HepG2 (cell line): ENCODE results near the gene RAET1L. TPM values are rescaled to one million over a fixed set of nuclear protein-coding genes. Genes with fewer than 3 reads are reported as not detected.

Experiments
- ATAC-seq: fragments of 200-7000 bp; cut with Tn5 transposase; 3 replicates; pipeline ENCODE4 v1.9.1; 2020; ENCODE audit warnings: mild to moderate bottlenecking, moderate library complexity
- BruUV-seq: library from RNA; stranded (reverse); fragments of 400-500 nt; replicated peaks from 2 replicates; lab custom pipeline; 2021; lab: Mats Ljungman, UMichigan
- CTCF ChIA-PET: fragments of 300-600 bp; formaldehyde crosslinking; extraction: SDS; loops from one replicate; lab custom pipeline; 2021; ENCODE audit warnings: low total read pairs, inconsistent platforms, low intra/inter-chr PET ratio; lab: Yijun Ruan, JAX
- POLR2A ChIA-PET: fragments of 350-600 bp; sonication (Branson Sonifier 250); formaldehyde crosslinking; loops from one replicate; lab custom pipeline; 2020; ENCODE audit warnings: antibody characterized with exemption, inconsistent platforms; lab: Yijun Ruan, JAX
- DNase-seq: peaks from one replicate; pipeline ENCODE4 v3.0.0-alpha.2; 2015; ENCODE audit warnings: low spot score
- FAIRE-seq: peaks from 3 replicates; lab custom pipeline; 2011; peaks lifted over from hg19 to GRCh38; lab: Jason Lieb, UNC
- H2AFZ ChIP-seq: one replicate; pipeline ENCODE4 v1.6.1; 2011; ENCODE audit warnings: low read length, inconsistent platforms
- H3K27ac ChIP-seq: fragments of 300-600 bp; 3 replicates; pipeline ENCODE4 v1.8.0; 2011; ENCODE audit warnings: mixed run types, mild to moderate bottlenecking, mixed read lengths, low read length, inconsistent platforms; ENCODE audit not compliant: insufficient read depth; ENCODE audit errors: extremely low read length
- H3K27me3 ChIP-seq, 2 experiments: fragments of 200-600 bp in 1 of 2; 2 replicates in 1 of 2; 3 replicates in 1 of 2; pipeline versions ENCODE4 v1.6.0 to v1.8.0; 2011; ENCODE audit warnings: low read length in 2 of 2, mild to moderate bottlenecking in 2 of 2, moderate library complexity in 2 of 2, inconsistent platforms in 1 of 2; ENCODE audit not compliant: insufficient read depth in 2 of 2, control insufficient read depth in 1 of 2
- H3K36me3 ChIP-seq, 2 experiments: fragments of 200-600 bp in 1 of 2; replicated peaks in 1 of 2; 2 replicates in 1 of 2; 3 replicates in 1 of 2; pipeline versions ENCODE4 v1.5.1 to v1.8.0; 2011; ENCODE audit warnings: low read length in 2 of 2, inconsistent platforms in 1 of 2; ENCODE audit not compliant: insufficient read depth in 2 of 2, control insufficient read depth in 1 of 2
- H3K4me1 ChIP-seq: 2 replicates; pipeline ENCODE4 v1.5.1; 2012; ENCODE audit warnings: low read length, inconsistent platforms; ENCODE audit not compliant: insufficient read depth
- H3K4me2 ChIP-seq: 2 replicates; pipeline ENCODE4 v1.6.0; 2011; ENCODE audit warnings: low read depth, low read length, inconsistent platforms
- H3K4me3 ChIP-seq, 3 experiments: fragments of 200-600 bp in 1 of 3; sonication (generic), shearing (Covaris generic) in 1 of 3; replicated peaks in 1 of 3; 2 replicates each; pipeline ENCODE4 v1.5.1; 2011 to 2016; ENCODE audit warnings: low read length in 3 of 3, inconsistent platforms in 2 of 3, low read depth in 2 of 3, mild to moderate bottlenecking in 2 of 3, control low read depth in 1 of 3, mixed read lengths in 1 of 3; ENCODE audit not compliant: insufficient read depth in 1 of 3
- H3K79me2 ChIP-seq: one replicate; pipeline ENCODE4 v1.6.1; 2011; ENCODE audit warnings: low read length, inconsistent platforms; ENCODE audit not compliant: insufficient read depth
- H3K9ac ChIP-seq: 2 replicates; pipeline ENCODE4 v1.6.0; 2011; ENCODE audit warnings: mild to moderate bottlenecking, low read depth, low read length, inconsistent platforms; ENCODE audit not compliant: insufficient read depth
- H3K9me3 ChIP-seq: 2 replicates; pipeline ENCODE4 v1.5.1; 2012; ENCODE audit warnings: mild to moderate bottlenecking, low read length
- H4K20me1 ChIP-seq: 2 replicates; pipeline ENCODE4 v1.6.0; 2011; ENCODE audit warnings: inconsistent platforms, mild to moderate bottlenecking, low read length, moderate library complexity; ENCODE audit not compliant: insufficient read depth
- ATAD3A ChIP-seq: sonication (generic); formaldehyde crosslinking; IDR thresholded peaks from 2 replicates; pipeline ENCODE4 v1.4.0; 2020; ENCODE audit warnings: missing genetic modification reagents
- CBFB ChIP-seq: sonication (generic); formaldehyde crosslinking; IDR thresholded peaks from 2 replicates; pipeline ENCODE4 v1.4.0; 2020; ENCODE audit warnings: missing genetic modification reagents
- HIVEP1 ChIP-seq: sonication (generic); formaldehyde crosslinking; IDR thresholded peaks from 2 replicates; pipeline ENCODE4 v1.4.0; 2020; ENCODE audit warnings: mild to moderate bottlenecking, missing genetic modification reagents
- HOXA3 ChIP-seq: sonication (generic); formaldehyde crosslinking; IDR thresholded peaks from 2 replicates; pipeline ENCODE4 v1.5.0; 2020; ENCODE audit warnings: missing genetic modification reagents
- HOXA5 ChIP-seq: sonication (generic); formaldehyde crosslinking; IDR thresholded peaks from 2 replicates; pipeline ENCODE4 v1.4.0; 2020; ENCODE audit warnings: missing genetic modification reagents
- MYNN ChIP-seq: sonication (generic); formaldehyde crosslinking; IDR thresholded peaks from 2 replicates; pipeline ENCODE4 v1.4.0; 2020; ENCODE audit warnings: mild to moderate bottlenecking, low read depth, missing genetic modification reagents
- ZBTB8A ChIP-seq: sonication (generic); formaldehyde crosslinking; IDR thresholded peaks from 2 replicates; pipeline ENCODE4 v1.4.0; 2020; ENCODE audit warnings: mild to moderate bottlenecking, low read depth, missing genetic modification reagents, borderline replicate concordance
- ZC3H13 ChIP-seq: sonication (generic); formaldehyde crosslinking; IDR thresholded peaks from 2 replicates; pipeline ENCODE4 v1.8.1; 2023; ENCODE audit warnings: mild to moderate bottlenecking, missing genetic modification reagents, moderate library complexity
- ZNF432 ChIP-seq: sonication (generic); formaldehyde crosslinking; IDR thresholded peaks from 2 replicates; pipeline ENCODE4 v1.5.0; 2020; ENCODE audit warnings: missing genetic modification reagents, mild to moderate bottlenecking, borderline replicate concordance
- ZNF564 ChIP-seq: sonication (generic); formaldehyde crosslinking; IDR thresholded peaks from 2 replicates; pipeline ENCODE4 v1.8.1; 2023; ENCODE audit warnings: mild to moderate bottlenecking, missing genetic modification reagents
- WGBS: methylation state at CpG from one replicate; pipeline ENCODE4 v1.1.6; 2017; ENCODE audit warnings: low lambda C conversion rate; 5-methylcytosine and 5-hydroxymethylcytosine counted together
- in situ Hi-C: cut with HindIII; loops from 2 replicates; pipeline ENCODE4 v1.10.0; 2017; ENCODE audit warnings: low pct_unique_long_range_greater_than_20kb; ENCODE audit not compliant: extremely low pct_ligation_motif_present
- intact Hi-C: fragments of 100-400 bp; cut with micrococcal nuclease; formaldehyde crosslinking; loops from one replicate; pipeline ENCODE4 v1.10.0; 2022; ENCODE audit not compliant: unreplicated experiment
- polyA plus RNA-seq, 8 experiments: library from polyadenylated mRNA; depleted of rRNA in 3 of 8; stranded (reverse) in 7 of 8; unstranded in 1 of 8; fragments of >200 nt; fragmentation: Illumina TruSeq in 4 of 8; extraction: Trizol in 4 of 8; gene quantifications; 2 replicates each; pipeline versions ENCODE4 v1.2.1 to v1.2.3, GENCODE V29; 2011 to 2016; ENCODE audit warnings: low read depth in 4 of 8, missing spikeins in 1 of 8, mixed read lengths in 1 of 8; ENCODE audit not compliant: insufficient read depth in 1 of 8
- total RNA-seq, 5 experiments: library from RNA; depleted of rRNA; stranded (reverse); fragments of >200 nt; fragmentation: Illumina TruSeq; extraction: Trizol; gene quantifications; 2 replicates each; pipeline ENCODE4 v1.2.3, GENCODE V29; 2016; ENCODE audit warnings: low read depth in 1 of 5
- TF ChIP-seq, protein P1 (sequence below): sonication (generic); formaldehyde crosslinking; IDR thresholded peaks from 2 replicates; pipeline ENCODE4 v1.5.0; 2020; ENCODE audit warnings: missing genetic modification reagents
- TF ChIP-seq, protein P2 (sequence below): IDR thresholded peaks from 2 replicates; pipeline ENCODE4 v1.6.1; 2016; ENCODE audit warnings: low read depth, missing genetic modification reagents, missing compliant biosample characterization

RAET1L gene
- total and polyA plus RNA-seq, 2 of the 13 experiments (the other 11 are each of a cell fraction or from before 2014, with no cell fraction given), result not detected

DNA sequence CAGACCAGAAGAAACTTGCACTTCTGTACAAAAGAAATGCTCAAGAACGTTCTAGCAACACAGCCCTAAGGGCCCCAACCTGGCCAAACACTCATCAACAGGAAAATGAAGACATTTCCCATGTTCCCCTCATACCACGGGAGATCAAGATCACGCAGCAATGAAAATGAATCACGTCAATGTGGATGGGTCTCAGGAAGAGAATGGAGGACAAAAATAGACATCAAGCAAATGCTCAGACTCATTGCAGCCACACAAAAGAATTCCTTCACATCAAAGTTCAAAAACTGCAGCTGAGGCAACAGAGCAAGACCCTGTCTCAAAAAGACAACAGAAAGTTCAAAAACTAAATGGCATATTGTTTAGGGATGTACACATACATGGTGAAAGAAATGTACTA, 25.5 kb upstream of the RAET1L start:
- WGBS, result 5% methylated on average over 4 of the region's 4 CpGs
- CTCF ChIA-PET, result no interaction called here

More for the DNA sequence above, 25.5 kb upstream of the RAET1L start:
- ATAC-seq, result no peak
- Histone ChIP-seq H3K79me2 (no peaks in the 10 kb centered on the region), H3K9ac (no peak overlapping the region), H3K27ac (no peak overlapping the region), H4K20me1 (no peaks in the 10 kb centered on the region), H3K9me3 (no peaks in the 10 kb centered on the region)
- TF ChIP-seq CBFB (CRISPR knock-in tag) (no peak), ZNF432 (CRISPR knock-in tag) (no peak), HIVEP1 (CRISPR knock-in tag) (no peak), MYNN (CRISPR knock-in tag) (no peak), HOXA5 (no peak), HOXA3 (CRISPR knock-in tag) (no peak), ZC3H13 (CRISPR knock-in tag) (no peak), ZBTB8A (CRISPR knock-in tag) (no peak), ZNF564 (no peak), ATAD3A (CRISPR knock-in tag) (no peak)
- TF ChIP-seq, protein P1, sequence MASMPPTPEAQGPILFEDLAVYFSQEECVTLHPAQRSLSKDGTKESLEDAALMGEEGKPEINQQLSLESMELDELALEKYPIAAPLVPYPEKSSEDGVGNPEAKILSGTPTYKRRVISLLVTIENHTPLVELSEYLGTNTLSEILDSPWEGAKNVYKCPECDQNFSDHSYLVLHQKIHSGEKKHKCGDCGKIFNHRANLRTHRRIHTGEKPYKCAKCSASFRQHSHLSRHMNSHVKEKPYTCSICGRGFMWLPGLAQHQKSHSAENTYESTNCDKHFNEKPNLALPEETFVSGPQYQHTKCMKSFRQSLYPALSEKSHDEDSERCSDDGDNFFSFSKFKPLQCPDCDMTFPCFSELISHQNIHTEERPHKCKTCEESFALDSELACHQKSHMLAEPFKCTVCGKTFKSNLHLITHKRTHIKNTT, result no peak
- TF ChIP-seq, protein P2, sequence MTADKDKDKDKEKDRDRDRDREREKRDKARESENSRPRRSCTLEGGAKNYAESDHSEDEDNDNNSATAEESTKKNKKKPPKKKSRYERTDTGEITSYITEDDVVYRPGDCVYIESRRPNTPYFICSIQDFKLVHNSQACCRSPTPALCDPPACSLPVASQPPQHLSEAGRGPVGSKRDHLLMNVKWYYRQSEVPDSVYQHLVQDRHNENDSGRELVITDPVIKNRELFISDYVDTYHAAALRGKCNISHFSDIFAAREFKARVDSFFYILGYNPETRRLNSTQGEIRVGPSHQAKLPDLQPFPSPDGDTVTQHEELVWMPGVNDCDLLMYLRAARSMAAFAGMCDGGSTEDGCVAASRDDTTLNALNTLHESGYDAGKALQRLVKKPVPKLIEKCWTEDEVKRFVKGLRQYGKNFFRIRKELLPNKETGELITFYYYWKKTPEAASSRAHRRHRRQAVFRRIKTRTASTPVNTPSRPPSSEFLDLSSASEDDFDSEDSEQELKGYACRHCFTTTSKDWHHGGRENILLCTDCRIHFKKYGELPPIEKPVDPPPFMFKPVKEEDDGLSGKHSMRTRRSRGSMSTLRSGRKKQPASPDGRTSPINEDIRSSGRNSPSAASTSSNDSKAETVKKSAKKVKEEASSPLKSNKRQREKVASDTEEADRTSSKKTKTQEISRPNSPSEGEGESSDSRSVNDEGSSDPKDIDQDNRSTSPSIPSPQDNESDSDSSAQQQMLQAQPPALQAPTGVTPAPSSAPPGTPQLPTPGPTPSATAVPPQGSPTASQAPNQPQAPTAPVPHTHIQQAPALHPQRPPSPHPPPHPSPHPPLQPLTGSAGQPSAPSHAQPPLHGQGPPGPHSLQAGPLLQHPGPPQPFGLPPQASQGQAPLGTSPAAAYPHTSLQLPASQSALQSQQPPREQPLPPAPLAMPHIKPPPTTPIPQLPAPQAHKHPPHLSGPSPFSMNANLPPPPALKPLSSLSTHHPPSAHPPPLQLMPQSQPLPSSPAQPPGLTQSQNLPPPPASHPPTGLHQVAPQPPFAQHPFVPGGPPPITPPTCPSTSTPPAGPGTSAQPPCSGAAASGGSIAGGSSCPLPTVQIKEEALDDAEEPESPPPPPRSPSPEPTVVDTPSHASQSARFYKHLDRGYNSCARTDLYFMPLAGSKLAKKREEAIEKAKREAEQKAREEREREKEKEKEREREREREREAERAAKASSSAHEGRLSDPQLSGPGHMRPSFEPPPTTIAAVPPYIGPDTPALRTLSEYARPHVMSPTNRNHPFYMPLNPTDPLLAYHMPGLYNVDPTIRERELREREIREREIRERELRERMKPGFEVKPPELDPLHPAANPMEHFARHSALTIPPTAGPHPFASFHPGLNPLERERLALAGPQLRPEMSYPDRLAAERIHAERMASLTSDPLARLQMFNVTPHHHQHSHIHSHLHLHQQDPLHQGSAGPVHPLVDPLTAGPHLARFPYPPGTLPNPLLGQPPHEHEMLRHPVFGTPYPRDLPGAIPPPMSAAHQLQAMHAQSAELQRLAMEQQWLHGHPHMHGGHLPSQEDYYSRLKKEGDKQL (CRISPR knock-in tag), result no peak
- TF ChIP-seq, all 625 proteins: peak for 0
- no peaks in the 10 kb centered on the region for H3K36me3 ChIP-seq
- no peak overlapping the region for H2AFZ ChIP-seq
- in situ Hi-C loops (no loop called here), intact Hi-C loops (no loop called here)
- POLR2A ChIA-PET, result no interaction called here
- H3K27me3 ChIP-seq, result peaks cover 4 to 56% of the 10 kb centered on the region in 2 experiments; a peak in 3 of 5 replicates
- H3K4me2 ChIP-seq, result no peak overlapping the region
- H3K4me1 ChIP-seq, result no peaks in the 10 kb centered on the region
- H3K4me3 ChIP-seq, result no peak overlapping the region
- no peak for FAIRE-seq
- DNase-seq, result no peak
- BruUV-seq, result no TSS peak
